Measurements from ENCODE around the gene STK25. TPM values are rescaled to one million over a fixed set of nuclear protein-coding genes. Genes with fewer than 3 reads are reported as not detected.

Gene STK25
- total RNA-seq, result 100 to 1,000 TPM in 1 of 2 donors, 10 to 100 TPM in 1; 92.5 to 103 TPM
- long read RNA-seq, donor 1, full-length matches to known transcripts, result 51 of 79 reads
- long read RNA-seq, donor 1, partial matches to known transcripts, result 9 of 79 reads
- long read RNA-seq, donor 1, other reads (novel, unspliced or antisense), result 19 of 79 reads
- long read RNA-seq, donor 2, full-length matches to known transcripts, result 135 of 182 reads
- long read RNA-seq, donor 2, partial matches to known transcripts, result 21 of 182 reads
- long read RNA-seq, donor 2, other reads (novel, unspliced or antisense), result 26 of 182 reads

- intact Hi-C loops (cut with DNase I), result no loop called here
- peak; percentile 99 for DNase-seq (ENCODE audit: low spot score)
Observed at GRCh38 chr2:241508240-241509154, at the start of gene STK25. Gene STK25, minus strand, starts transcription at chr2:241508584. Its CDS starts 549 bp downstream, at chr2:241508035.

GRCh38 chr2:241556746-241557145 is 48.4 kb upstream of the STK25 start:
- intact Hi-C loops (cut with DNase I), result no loop called here
- no peak for DNase-seq (ENCODE audit: low spot score)

DNA sequence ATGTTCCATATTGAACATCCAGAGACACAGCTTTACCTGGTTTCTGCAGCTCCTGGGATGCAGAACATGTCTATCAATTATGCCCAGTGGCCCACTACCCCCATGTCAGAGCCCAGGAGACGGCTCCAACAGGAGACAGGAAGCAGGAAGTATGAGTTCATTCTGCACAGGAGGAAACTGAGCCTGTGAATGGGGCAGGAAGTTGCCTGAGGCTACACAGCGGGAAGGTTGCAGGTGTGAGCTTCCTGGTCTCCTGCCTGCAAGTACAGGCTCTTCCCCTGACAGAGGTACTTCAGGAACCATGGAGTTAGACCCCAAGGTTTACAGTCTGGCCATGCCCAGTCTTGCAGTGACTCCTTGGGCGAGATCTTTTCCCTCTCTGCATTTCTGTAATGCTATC is 47.3 kb upstream of the STK25 start:
- intact Hi-C loops (cut with DNase I), result no loop called here
- no peak for DNase-seq (ENCODE audit: low spot score)

DNA sequence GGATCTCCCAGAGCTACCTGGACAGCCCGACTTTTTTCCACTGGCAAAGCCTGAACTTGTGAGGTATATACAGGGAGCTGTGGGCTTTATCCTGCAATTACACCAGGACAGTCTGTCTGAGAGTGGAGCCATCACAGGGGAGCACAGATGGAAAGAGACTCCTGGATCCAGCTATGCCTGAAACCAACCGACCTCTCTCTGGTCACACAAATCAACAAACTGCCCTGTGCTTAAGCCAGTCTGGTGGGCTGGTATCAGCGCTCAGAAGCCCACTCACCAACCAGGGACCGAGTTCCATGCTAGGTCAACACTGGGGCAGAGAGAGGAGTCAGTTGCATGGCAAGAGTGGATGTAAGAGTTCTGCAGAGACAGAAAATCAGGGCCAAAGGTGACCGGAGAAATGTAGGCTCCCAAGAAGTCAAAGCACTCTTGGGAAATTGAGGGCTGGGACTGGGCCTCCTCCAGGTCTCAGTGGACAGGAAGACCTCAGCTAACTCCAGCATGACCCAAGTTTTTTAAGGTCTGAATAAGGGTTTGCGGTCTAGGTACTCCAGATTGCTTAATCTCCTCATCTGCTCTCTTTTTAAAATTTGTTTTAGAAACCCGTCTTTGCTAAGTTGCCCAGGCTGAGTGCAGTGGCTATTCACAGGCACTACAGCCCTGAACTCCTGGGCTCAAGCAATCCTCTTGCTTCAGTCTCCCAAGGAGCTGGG is 46.4 kb upstream of the STK25 start:
- no peak for DNase-seq (ENCODE audit: low spot score)
- intact Hi-C loops (cut with DNase I), result no loop called here

GRCh38 chr2:241553981-241554380 is 45.6 kb upstream of the STK25 start:
- DNase-seq (ENCODE audit: low spot score), result no peak
- intact Hi-C loops (cut with DNase I), result no loop called here

DNA sequence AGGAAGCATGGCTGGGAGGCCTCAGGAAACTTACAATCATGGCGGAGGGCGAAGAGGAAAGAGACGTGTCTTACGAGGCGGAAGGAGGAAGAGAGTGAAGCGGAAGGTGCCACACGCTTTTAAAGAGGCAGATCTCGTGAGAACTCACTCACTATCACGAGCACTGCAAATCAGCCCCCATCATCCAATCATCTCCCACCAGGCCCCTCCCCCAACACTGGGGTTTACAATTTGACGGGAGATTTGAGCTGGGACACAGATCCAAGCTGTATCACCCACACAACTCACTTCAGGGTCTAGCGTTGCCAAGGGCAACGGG is 45.1 kb upstream of the STK25 start:
- no peak for DNase-seq (ENCODE audit: low spot score)
- intact Hi-C loops (cut with DNase I), result no loop called here

DNA sequence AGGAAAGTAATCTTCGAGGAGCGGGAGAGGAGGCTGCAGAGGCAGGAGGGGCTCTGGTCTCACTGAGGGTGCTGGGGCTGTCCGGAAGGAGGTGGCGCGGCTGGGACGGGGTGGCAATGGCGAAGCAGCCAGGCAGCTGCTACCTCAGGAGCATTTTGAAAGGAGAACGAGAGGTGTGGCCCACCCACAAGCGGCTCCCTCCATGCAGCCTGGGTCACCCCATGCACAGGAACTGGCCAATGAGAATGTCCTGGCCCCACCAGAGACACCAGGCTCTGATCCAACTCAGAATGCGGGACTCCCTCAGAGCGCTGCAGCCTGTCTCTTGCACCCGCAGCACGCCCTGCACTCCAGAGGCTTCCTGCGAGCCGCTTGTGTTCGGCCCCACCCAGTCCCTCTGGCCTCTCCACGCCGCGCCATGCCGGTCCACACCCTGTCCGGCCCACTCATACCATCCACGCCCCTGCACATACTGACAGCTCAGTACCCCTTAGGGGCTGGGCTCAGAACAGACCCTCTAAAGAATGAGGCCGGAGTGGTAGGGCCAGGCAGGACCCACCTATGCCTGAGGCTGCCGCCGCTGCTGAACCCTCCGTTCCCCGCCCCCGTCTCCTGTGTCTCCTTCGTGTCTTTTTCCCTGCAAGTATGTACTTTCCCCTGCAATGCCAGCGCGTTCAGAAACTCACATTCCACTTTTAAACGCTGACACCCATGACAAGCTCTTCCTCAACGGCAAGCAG is 43.8 kb upstream of the STK25 start:
- no peak for DNase-seq (ENCODE audit: low spot score)
- intact Hi-C loops (cut with DNase I), result no loop called here

DNA sequence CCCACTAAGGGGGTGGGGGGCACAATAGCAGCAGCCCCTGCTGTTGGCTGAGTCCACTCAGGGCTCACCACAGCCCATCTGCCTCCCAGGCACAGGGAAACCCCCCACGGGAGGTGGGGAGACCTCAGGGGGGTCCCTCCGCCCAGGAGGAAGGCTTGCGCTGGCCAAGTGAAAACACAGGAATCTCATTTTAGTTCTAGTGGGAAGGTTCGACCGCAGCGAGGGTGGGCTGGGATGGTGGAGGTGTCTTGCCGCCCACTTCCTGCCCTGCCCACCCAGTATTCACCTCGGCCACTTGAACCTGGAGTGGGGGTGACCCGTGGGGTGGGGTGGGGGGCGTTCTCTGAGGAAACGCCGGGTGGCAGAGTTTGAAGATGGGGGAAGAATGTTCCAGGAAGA is 43.2 kb upstream of the STK25 start:
- DNase-seq (ENCODE audit: low spot score), result no peak
- intact Hi-C loops (cut with DNase I), result no loop called here

GRCh38 chr2:241550616-241551580 is 42.5 kb upstream of the STK25 start:
- no peak for DNase-seq (ENCODE audit: low spot score)
- intact Hi-C loops (cut with DNase I), result no loop called here

DNA sequence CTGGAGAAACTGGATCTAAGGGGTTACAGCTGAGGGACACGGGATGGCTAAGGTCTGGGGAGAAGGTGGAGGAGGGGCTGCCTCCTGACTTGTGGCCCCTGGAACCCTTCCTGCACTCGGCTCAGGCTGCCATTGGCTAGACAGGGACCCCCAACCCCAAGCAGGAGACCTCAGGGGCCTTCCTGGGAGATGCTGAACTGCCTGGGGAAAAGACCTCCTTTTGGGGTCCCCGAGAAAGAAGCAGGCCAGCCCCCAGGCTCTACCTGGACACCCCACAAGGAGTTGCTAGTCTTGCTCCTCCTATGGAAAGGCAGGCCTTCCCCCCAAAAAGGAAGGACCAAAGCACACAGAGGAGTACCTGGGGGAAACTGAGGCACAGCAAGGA is 40.1 kb upstream of the STK25 start:
- intact Hi-C loops (cut with DNase I), result no loop called here
- no peak for DNase-seq (ENCODE audit: low spot score)

GRCh38 chr2:241547781-241548450 is 39.5 kb upstream of the STK25 start:
- no peak for DNase-seq (ENCODE audit: low spot score)
- intact Hi-C loops (cut with DNase I), result no loop called here

GRCh38 chr2:241546771-241547498 is 38.6 kb upstream of the STK25 start:
- DNase-seq (ENCODE audit: low spot score), result no peak
- intact Hi-C loops (cut with DNase I), result no loop called here

DNA sequence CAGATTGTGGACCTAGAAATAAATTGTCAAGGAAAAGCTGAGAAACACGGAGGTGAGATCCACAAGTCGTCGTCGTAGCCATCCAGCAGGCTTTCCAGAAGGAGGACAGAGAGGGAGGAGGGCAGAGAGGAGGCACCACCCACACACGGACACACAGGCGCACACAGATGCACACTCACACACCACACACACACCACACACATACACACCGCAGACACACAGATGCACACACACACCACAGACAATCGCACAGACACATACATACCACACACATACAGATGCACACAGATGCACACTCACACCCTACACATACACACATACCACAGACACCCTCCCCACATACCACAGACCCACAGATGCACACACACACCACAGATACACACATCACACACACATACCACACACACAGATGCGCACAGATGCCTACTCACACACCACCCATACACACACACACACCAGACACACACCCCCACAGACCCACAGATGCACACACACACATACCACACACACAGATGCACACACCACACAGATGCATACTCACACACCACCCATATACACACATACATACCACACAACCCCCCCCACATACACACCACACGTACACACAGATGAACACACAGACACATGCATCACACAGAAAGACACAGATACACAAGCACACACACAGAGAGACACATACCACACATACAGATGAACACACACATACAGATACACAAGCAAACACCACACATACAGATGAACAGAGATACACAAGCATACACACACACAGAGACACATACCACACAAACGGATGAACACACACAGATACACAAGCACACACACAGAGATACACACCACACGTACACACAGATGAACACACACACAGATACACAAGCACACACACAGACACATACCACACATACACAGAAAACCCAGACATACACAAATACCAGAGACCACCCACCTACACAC is 37.4 kb upstream of the STK25 start:
- DNase-seq (ENCODE audit: low spot score), result no peak
- intact Hi-C loops (cut with DNase I), result no loop called here

GRCh38 chr2:241545106-241545505 is 36.7 kb upstream of the STK25 start:
- intact Hi-C loops (cut with DNase I), result no loop called here
- DNase-seq (ENCODE audit: low spot score), result no peak

- no peak for DNase-seq (ENCODE audit: low spot score)
- intact Hi-C loops (cut with DNase I), result no loop called here
Observed at GRCh38 chr2:241542278-241542605, 33.9 kb upstream of the STK25 start.

- intact Hi-C loops (cut with DNase I), result no loop called here
- no peak for DNase-seq (ENCODE audit: low spot score)
Observed at GRCh38 chr2:241541564-241542277, 33.3 kb upstream of the STK25 start.

All from posterior vena cava (tissue), 2 donors.